Ovary (tissue), 9 donors: ENCODE measurements around the gene MEIOB. TPM values are rescaled to one million over a fixed set of nuclear protein-coding genes. Genes with fewer than 3 reads are reported as not detected.
"Not testable (repeated sequence)": the region's sequence is repeated elsewhere in the genome, so short reads cannot be mapped to it uniquely, and the experiment has no call there.

Experiments used
- DNase-seq, 5 donors: peaks; one replicate each; pipeline ENCODE4 v3.0.0-alpha.2; 2019 to 2020
- H3K27ac ChIP-seq, 2 donors: fragments of 200-600 bp; one replicate each; pipeline versions ENCODE4 v1.5.1 to v1.8.0; 2019 to 2022
- H3K27me3 ChIP-seq: fragments of 200-600 bp; one replicate; pipeline ENCODE4 v1.8.0; 2022
- H3K36me3 ChIP-seq: fragments of 200-600 bp; sonication (generic); one replicate; pipeline ENCODE4 v1.5.1; 2019
- H3K4me1 ChIP-seq: one replicate; pipeline ENCODE4 v1.8.1; 2013; ENCODE audit warnings: mild to moderate bottlenecking, moderate library complexity; ENCODE audit not compliant: insufficient read depth
- H3K4me3 ChIP-seq: fragments of 200-600 bp; sonication (generic); one replicate; pipeline ENCODE4 v1.5.1; 2017
- H3K9me3 ChIP-seq, 2 donors: fragments of 200-600 bp in 1 of 2; sonication (generic) in 1 of 2; one replicate each; pipeline versions ENCODE4 v1.5.1 to v1.8.1; 2013 to 2019; ENCODE audit warnings: mild to moderate bottlenecking in 1 of 2, moderate library complexity in 1 of 2
- EP300 ChIP-seq: sonication (generic); formaldehyde crosslinking; IDR thresholded peaks from one replicate; pipeline ENCODE4 v1.6.1; 2017; ENCODE audit warnings: antibody characterized with exemption
- POLR2A ChIP-seq: fragments of 450-650 bp; IDR thresholded peaks from one replicate; pipeline ENCODE4 v1.6.1; 2017; ENCODE audit warnings: antibody characterized with exemption, mild to moderate bottlenecking, moderate library complexity
- WGBS, 3 donors: extraction: QIAGEN DNeasy Blood & Tissue Kit in 1 of 3; methylation state at CpG; one replicate each; pipeline versions ENCODE4 v1.1.5 to v1.1.7; 2013 to 2017; 5-methylcytosine and 5-hydroxymethylcytosine counted together
- intact Hi-C, 4 donors: fragments of 100-400 bp; cut with DNase I; formaldehyde crosslinking; loops; one replicate each; pipeline versions ENCODE4 v1.11.0 to v1.15.1; 2022 to 2023
- polyA plus RNA-seq, 2 donors: library from polyadenylated mRNA; stranded (reverse); fragments of 200-250 nt in 1 of 2; fragments of 350-450 nt in 1 of 2; fragmentation: Illumina TruSeq in 1 of 2; extraction: RNeasy Lipid Tissue Mini Kit (QIAGEN cat#74804) in 1 of 2; gene quantifications; one replicate each; pipeline ENCODE4 v1.2.3, GENCODE V29; 2013 to 2014
- total RNA-seq, 7 donors: library from RNA; depleted of rRNA in 2 of 7; stranded (reverse); fragments of >200 nt in 2 of 7; fragmentation: NEBNext Ultra II Directional in 3 of 7; extraction: Animal tissue kit (Norgen Biotek cat#: 25700) in 3 of 7; gene quantifications; one replicate each; pipeline versions ENCODE4 v1.1.0 to v1.2.4, GENCODE V29; 2016 to 2023
- TF ChIP-seq, protein P1 (sequence below), 3 donors: fragments of 450-650 bp in 2 of 3; fragments of 200-600 bp in 1 of 3; IDR thresholded peaks; one replicate each; pipeline versions ENCODE4 v1.5.1 to v1.8.0; 2016 to 2022; ENCODE audit warnings: antibody characterized with exemption in 3 of 3, mild to moderate bottlenecking in 1 of 3
- donor health status: DM: no; HTN: no; CAD: no; lungs with moderate emphysema.
- donor health status: DM: no; HTN: no; CAD: no.
- donor health status: Bipolar disorder and iron deficiency.
- donor health status: DM: yes; HTN: yes; CAD: no.
- donor health status: DM: no; HTN: no; CAD: no.
- donor health status: DM: yes; HTN: yes; CAD: no.

Gene MEIOB
- total and polyA plus RNA-seq, 9 donors: 0.23 to 0.27 (median 0.24) TPM; not detected in 5

DNA sequence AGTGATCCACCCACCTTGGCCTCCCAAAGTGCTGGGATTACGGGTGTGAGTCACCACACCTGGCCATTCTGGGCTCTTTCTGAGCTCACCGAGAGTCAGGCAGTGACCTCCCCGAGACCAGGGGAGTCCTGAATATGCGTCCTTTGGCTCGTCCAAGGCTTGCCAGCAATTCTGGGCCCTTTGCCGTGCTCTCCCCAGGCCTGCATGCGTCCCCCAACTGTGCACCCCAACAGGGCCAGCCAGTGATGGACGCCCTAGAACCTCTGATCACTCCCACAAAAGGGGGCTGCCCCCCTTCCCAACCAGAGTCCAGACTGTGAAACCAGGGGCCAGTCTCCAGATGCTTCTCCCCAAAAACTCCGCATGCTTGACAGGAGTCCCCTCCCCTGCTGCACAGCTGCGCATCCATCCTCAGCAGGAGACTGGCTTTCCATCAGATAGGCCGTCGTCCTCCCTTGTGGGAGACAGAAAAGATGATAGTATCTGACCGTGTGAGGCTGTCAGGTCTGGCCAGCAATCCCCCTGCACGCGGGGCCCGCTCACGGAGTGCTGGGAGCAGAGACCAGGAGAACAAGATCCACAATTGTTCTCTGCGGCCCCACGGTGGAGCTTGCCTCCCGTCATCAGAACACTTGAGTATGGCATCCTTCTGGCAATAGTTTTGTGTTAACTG lies 30.7 kb upstream of the MEIOB start:
- no peaks in the 10 kb centered on the region for H3K27me3 ChIP-seq
- no peak for DNase-seq
- H3K36me3 ChIP-seq: no peaks in the 10 kb centered on the region
- 66 to 69% (median 67%) methylated on average over 20 of the region's 20 CpGs for WGBS, 3 donors
- no peak for TF ChIP-seq EP300
- TF ChIP-seq, protein P1, sequence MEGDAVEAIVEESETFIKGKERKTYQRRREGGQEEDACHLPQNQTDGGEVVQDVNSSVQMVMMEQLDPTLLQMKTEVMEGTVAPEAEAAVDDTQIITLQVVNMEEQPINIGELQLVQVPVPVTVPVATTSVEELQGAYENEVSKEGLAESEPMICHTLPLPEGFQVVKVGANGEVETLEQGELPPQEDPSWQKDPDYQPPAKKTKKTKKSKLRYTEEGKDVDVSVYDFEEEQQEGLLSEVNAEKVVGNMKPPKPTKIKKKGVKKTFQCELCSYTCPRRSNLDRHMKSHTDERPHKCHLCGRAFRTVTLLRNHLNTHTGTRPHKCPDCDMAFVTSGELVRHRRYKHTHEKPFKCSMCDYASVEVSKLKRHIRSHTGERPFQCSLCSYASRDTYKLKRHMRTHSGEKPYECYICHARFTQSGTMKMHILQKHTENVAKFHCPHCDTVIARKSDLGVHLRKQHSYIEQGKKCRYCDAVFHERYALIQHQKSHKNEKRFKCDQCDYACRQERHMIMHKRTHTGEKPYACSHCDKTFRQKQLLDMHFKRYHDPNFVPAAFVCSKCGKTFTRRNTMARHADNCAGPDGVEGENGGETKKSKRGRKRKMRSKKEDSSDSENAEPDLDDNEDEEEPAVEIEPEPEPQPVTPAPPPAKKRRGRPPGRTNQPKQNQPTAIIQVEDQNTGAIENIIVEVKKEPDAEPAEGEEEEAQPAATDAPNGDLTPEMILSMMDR (IDR thresholded peaks at IDR 0.05): no peak
- TF ChIP-seq POLR2A: no peak
- peaks cover 5% of the 10 kb centered on the region for H3K4me1 ChIP-seq
- H3K4me3 ChIP-seq: no peak overlapping the region
- H3K27ac ChIP-seq: no peak overlapping the region
- intact Hi-C loops: no loop called here
- H3K9me3 ChIP-seq: no peaks in the 10 kb centered on the region

DNA sequence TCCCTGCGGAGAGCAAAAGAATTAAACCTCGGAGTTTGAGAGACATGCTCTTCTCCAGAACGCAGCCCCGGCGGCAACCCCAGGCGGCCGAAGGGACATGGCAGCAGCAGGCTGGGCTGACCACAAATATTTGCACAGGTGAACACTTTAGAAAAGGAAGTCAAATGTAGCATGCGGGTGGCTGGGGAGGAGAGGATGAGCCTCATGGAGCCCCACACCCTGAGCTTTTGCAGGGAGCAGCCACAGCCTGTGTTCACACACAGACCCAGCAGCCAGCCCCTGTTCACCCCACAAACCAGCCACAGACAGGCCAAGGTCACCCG lies 28.4 kb upstream of the MEIOB start:
- 72 to 86% (median 78%) methylated on average over 8 to 9 of the region's 9 CpGs for WGBS, 3 donors
- Histone ChIP-seq H3K4me1 (peaks cover 5% of the 10 kb centered on the region), H3K4me3 (no peak overlapping the region), H3K9me3 (no peaks in the 10 kb centered on the region), H3K36me3 (no peaks in the 10 kb centered on the region), H3K27ac (no peak overlapping the region), H3K27me3 (no peaks in the 10 kb centered on the region)
- no peak for DNase-seq
- intact Hi-C loops: no loop called here
- TF ChIP-seq EP300: no peak
- TF ChIP-seq, protein P1 (IDR thresholded peaks at IDR 0.05): no peak

DNA sequence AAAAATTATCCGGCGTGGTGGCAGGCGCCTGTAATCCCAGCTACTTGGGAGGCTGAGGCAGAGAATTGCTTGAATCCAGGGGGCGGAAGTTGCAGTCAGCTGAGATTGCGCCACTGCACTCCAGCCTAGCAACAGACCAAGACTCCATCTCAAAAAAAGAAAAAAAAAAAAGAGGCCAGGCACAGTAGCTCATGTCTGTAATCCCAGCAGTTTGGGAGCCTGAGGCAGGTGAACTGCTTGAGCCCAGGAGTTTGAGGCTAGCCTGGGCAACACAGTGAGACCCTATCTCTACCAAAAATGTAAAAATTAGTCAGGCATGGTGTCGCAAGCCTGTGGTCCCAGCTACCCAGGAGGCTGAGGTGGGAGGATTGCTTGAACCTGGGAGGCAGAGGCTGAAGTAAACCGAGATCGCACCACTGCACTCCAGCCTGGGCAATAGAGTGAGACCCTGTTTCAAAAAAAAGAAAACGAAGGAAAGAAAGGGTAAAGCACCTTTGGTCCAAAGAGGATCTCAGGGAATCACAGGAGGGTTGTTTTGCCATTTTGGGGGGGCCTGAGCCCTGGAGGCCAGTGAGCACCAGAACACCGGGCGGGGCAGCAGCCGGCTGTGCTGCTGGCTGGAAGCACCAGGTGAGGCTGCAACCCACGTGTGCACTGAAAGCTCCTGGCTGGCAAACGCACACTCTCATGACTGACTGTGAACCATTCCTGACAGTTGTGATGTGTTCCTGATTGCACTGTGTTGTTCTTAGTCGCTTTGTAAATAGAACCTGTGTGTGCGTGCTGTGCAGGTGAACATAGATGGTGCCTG lies 27.9 kb upstream of the MEIOB start:
- no peak overlapping the region for H3K27ac ChIP-seq
- no peak for DNase-seq
- TF ChIP-seq, protein P1 (IDR thresholded peaks at IDR 0.05): no peak
- no peak for TF ChIP-seq POLR2A
- no peak for TF ChIP-seq EP300
- H3K9me3 ChIP-seq: no peaks in the 10 kb centered on the region
- WGBS, 3 donors: 73 to 83% (median 80%) methylated on average over 16 of the region's 16 CpGs
- peaks cover 5% of the 10 kb centered on the region for H3K4me1 ChIP-seq
- no peaks in the 10 kb centered on the region for H3K36me3 ChIP-seq
- H3K4me3 ChIP-seq: no peak overlapping the region
- intact Hi-C loops: no loop called here
- no peaks in the 10 kb centered on the region for H3K27me3 ChIP-seq

DNA sequence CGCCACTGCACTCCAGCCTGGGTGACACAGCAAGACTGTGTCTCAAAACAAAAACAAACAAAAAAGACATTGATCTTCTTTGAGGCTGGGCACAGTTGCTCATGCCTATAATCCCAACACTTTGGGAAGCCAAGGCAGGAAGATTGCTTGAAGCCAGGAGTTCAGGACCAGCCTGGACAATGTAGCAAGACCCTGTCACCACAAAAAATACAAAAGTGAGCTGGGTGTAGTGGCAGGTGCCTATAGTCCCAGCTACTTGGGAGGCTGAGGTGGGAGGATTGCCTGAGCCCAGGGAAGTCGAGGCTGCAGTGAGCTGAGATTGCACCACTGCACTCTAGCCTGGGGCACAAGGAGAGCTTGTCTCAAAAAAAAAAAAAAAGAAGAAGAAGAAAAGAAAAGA lies 25.7 kb upstream of the MEIOB start:
- not testable (repeated sequence) for H3K27me3 ChIP-seq

More for the DNA sequence above, 25.7 kb upstream of the MEIOB start:
- H3K4me1 ChIP-seq, H3K4me3 ChIP-seq, H3K27ac ChIP-seq, H3K36me3 ChIP-seq, intact Hi-C loops, H3K9me3 ChIP-seq, DNase-seq: not testable (repeated sequence)
- 72 to 84% (median 80%) methylated on average over 2 of the region's 2 CpGs for WGBS, 3 donors
